ENCODE results near the gene SMIM7.

The SMIM7 gene

GRCh38 chr19:16688084-16688483 lies 28.1 kb upstream of the SMIM7 start:
- Histone ChIP-seq H3K18ac (ENCODE audit: low read length) (no peak overlapping the region), H3K27me3 (ENCODE audit: insufficient read depth, low read length) (no peaks in the 10 kb centered on the region), H3K79me1 (ENCODE audit: low read length) (no peaks in the 10 kb centered on the region), H3K23ac (ENCODE audit: low read length) (no peak overlapping the region), H3K9ac (ENCODE audit: low read length) (no peak overlapping the region), H3K27ac (ENCODE audit: low read depth, low read length) (no peak overlapping the region), H4K12ac (ENCODE audit: low read depth, low read length) (no peak overlapping the region), H2BK120ac (ENCODE audit: insufficient read depth, low read length, poor library complexity) (no peak overlapping the region), H3K9me3 (ENCODE audit: insufficient read depth, low read depth, low read length) (peaks cover 6% of the 10 kb centered on the region), H2AK5ac (ENCODE audit: low read length) (no peak overlapping the region), H4K8ac (ENCODE audit: low read depth, low read length) (no peak overlapping the region), H2AFZ (ENCODE audit: insufficient read depth, low read length, poor library complexity) (no peak overlapping the region), H3K79me2 (ENCODE audit: control insufficient read depth, insufficient read depth, low read length, poor library complexity) (no peaks in the 10 kb centered on the region), H3K14ac (ENCODE audit: low read length) (no peak overlapping the region), H3K4me3 (ENCODE audit: low read depth, low read length) (peak overlapping the region; percentile 30), H4K91ac (ENCODE audit: low read depth, low read length) (no peak overlapping the region), H3K4me1 (ENCODE audit: control insufficient read depth in 1 of 2, insufficient read depth in 2 of 2, low read length in 2 of 2) (peaks cover 0 to 3% of the 10 kb centered on the region in 2 experiments), H3K36me3 (ENCODE audit: control insufficient read depth in 1 of 2, insufficient read depth in 2 of 2, low read length in 2 of 2) (no peaks in the 10 kb centered on the region), H3K4me2 (ENCODE audit: low read length) (no peak overlapping the region), H3K4ac (ENCODE audit: low read depth, low read length) (no peak overlapping the region), H2BK12ac (ENCODE audit: low read length) (no peak overlapping the region), H2BK5ac (ENCODE audit: low read depth, low read length, poor library complexity) (no peak overlapping the region)
- no peak for DNase-seq
- WGBS (ENCODE audit: extremely low coverage, insufficient coverage, insufficient read length), result no CpG with 5 or more reads among the region's 12 CpGs

- Histone ChIP-seq H3K4me2 (ENCODE audit: low read length) (no peak overlapping the region), H2BK5ac (ENCODE audit: low read depth, low read length, poor library complexity) (no peak overlapping the region), H3K23ac (ENCODE audit: low read length) (no peak overlapping the region), H3K9ac (ENCODE audit: low read length) (no peak overlapping the region), H3K27me3 (ENCODE audit: insufficient read depth, low read length) (no peaks in the 10 kb centered on the region), H3K27ac (ENCODE audit: low read depth, low read length) (no peak overlapping the region), H2AFZ (ENCODE audit: insufficient read depth, low read length, poor library complexity) (no peak overlapping the region), H4K91ac (ENCODE audit: low read depth, low read length) (no peak overlapping the region), H3K79me2 (ENCODE audit: control insufficient read depth, insufficient read depth, low read length, poor library complexity) (no peaks in the 10 kb centered on the region), H3K9me3 (ENCODE audit: insufficient read depth, low read depth, low read length) (peaks cover 7% of the 10 kb centered on the region), H3K4ac (ENCODE audit: low read depth, low read length) (no peak overlapping the region), H3K36me3 (ENCODE audit: control insufficient read depth in 1 of 2, insufficient read depth in 2 of 2, low read length in 2 of 2) (no peaks in the 10 kb centered on the region), H2BK12ac (ENCODE audit: low read length) (no peak overlapping the region), H4K12ac (ENCODE audit: low read depth, low read length) (no peak overlapping the region), H3K79me1 (ENCODE audit: low read length) (no peaks in the 10 kb centered on the region), H2AK5ac (ENCODE audit: low read length) (no peak overlapping the region), H3K14ac (ENCODE audit: low read length) (no peak overlapping the region), H4K8ac (ENCODE audit: low read depth, low read length) (no peak overlapping the region), H3K4me1 (ENCODE audit: control insufficient read depth in 1 of 2, insufficient read depth in 2 of 2, low read length in 2 of 2) (peaks cover 0 to 3% of the 10 kb centered on the region in 2 experiments), H3K4me3 (ENCODE audit: low read depth, low read length) (no peak overlapping the region), H3K18ac (ENCODE audit: low read length) (no peak overlapping the region), H2BK120ac (ENCODE audit: insufficient read depth, low read length, poor library complexity) (no peak overlapping the region)
- DNase-seq, result peak in 1 of 2 donors; percentile 36
- no CpG with 5 or more reads among the region's 3 CpGs for WGBS (ENCODE audit: extremely low coverage, insufficient coverage, insufficient read length)
These were observed 24.3 kb upstream of the SMIM7 start for GRCh38 chr19:16684216-16684615.

- Histone ChIP-seq H2BK12ac (ENCODE audit: low read length) (no peak overlapping the region), H3K9me3 (ENCODE audit: insufficient read depth, low read depth, low read length) (peaks cover 7% of the 10 kb centered on the region), H3K4ac (ENCODE audit: low read depth, low read length) (no peak overlapping the region), H4K91ac (ENCODE audit: low read depth, low read length) (no peak overlapping the region), H3K79me2 (ENCODE audit: control insufficient read depth, insufficient read depth, low read length, poor library complexity) (no peaks in the 10 kb centered on the region), H3K4me2 (ENCODE audit: low read length) (no peak overlapping the region), H2BK120ac (ENCODE audit: insufficient read depth, low read length, poor library complexity) (no peak overlapping the region), H3K18ac (ENCODE audit: low read length) (no peak overlapping the region), H3K27me3 (ENCODE audit: insufficient read depth, low read length) (no peaks in the 10 kb centered on the region), H3K4me1 (ENCODE audit: control insufficient read depth in 1 of 2, insufficient read depth in 2 of 2, low read length in 2 of 2) (peaks cover 0 to 3% of the 10 kb centered on the region in 2 experiments), H4K12ac (ENCODE audit: low read depth, low read length) (no peak overlapping the region), H3K9ac (ENCODE audit: low read length) (no peak overlapping the region), H3K27ac (ENCODE audit: low read depth, low read length) (no peak overlapping the region), H2AFZ (ENCODE audit: insufficient read depth, low read length, poor library complexity) (no peak overlapping the region), H3K36me3 (ENCODE audit: control insufficient read depth in 1 of 2, insufficient read depth in 2 of 2, low read length in 2 of 2) (no peaks in the 10 kb centered on the region), H3K4me3 (ENCODE audit: low read depth, low read length) (no peak overlapping the region), H4K8ac (ENCODE audit: low read depth, low read length) (no peak overlapping the region), H3K14ac (ENCODE audit: low read length) (no peak overlapping the region), H3K79me1 (ENCODE audit: low read length) (no peaks in the 10 kb centered on the region), H2BK5ac (ENCODE audit: low read depth, low read length, poor library complexity) (no peak overlapping the region), H2AK5ac (ENCODE audit: low read length) (no peak overlapping the region), H3K23ac (ENCODE audit: low read length) (no peak overlapping the region)
- no CpG with 5 or more reads among the region's 2 CpGs for WGBS (ENCODE audit: extremely low coverage, insufficient coverage, insufficient read length)
- no peak for DNase-seq
These were observed 22.6 kb upstream of the SMIM7 start for GRCh38 chr19:16682539-16682938.

- H3K79me2 ChIP-seq (ENCODE audit: control insufficient read depth, insufficient read depth, low read length, poor library complexity), result no peaks in the 10 kb centered on the region
- H3K14ac ChIP-seq (ENCODE audit: low read length), result no peak overlapping the region
- H2AK5ac ChIP-seq (ENCODE audit: low read length), result no peak overlapping the region
- no peak overlapping the region for H2BK120ac ChIP-seq (ENCODE audit: insufficient read depth, low read length, poor library complexity)
- no CpG with 5 or more reads among the region's 11 CpGs for WGBS (ENCODE audit: extremely low coverage, insufficient coverage, insufficient read length)
- H3K27ac ChIP-seq (ENCODE audit: low read depth, low read length), result no peak overlapping the region
- no peak overlapping the region for H4K8ac ChIP-seq (ENCODE audit: low read depth, low read length)
- no peaks in the 10 kb centered on the region for H3K79me1 ChIP-seq (ENCODE audit: low read length)
- no peak overlapping the region for H2BK12ac ChIP-seq (ENCODE audit: low read length)
- no peaks in the 10 kb centered on the region for H3K36me3 ChIP-seq (ENCODE audit: control insufficient read depth in 1 of 2, insufficient read depth in 2 of 2, low read length in 2 of 2)
- no peaks in the 10 kb centered on the region for H3K4me1 ChIP-seq (ENCODE audit: control insufficient read depth in 1 of 2, insufficient read depth in 2 of 2, low read length in 2 of 2)
- no peak overlapping the region for H2AFZ ChIP-seq (ENCODE audit: insufficient read depth, low read length, poor library complexity)
- H4K91ac ChIP-seq (ENCODE audit: low read depth, low read length), result no peak overlapping the region
- no peak overlapping the region for H4K12ac ChIP-seq (ENCODE audit: low read depth, low read length)
- no peaks in the 10 kb centered on the region for H3K27me3 ChIP-seq (ENCODE audit: insufficient read depth, low read length)
- no peak overlapping the region for H2BK5ac ChIP-seq (ENCODE audit: low read depth, low read length, poor library complexity)
- DNase-seq, result no peak
- no peak overlapping the region for H3K18ac ChIP-seq (ENCODE audit: low read length)
- H3K4me3 ChIP-seq (ENCODE audit: low read depth, low read length), result no peak overlapping the region
- no peak overlapping the region for H3K9ac ChIP-seq (ENCODE audit: low read length)
- no peak overlapping the region for H3K4ac ChIP-seq (ENCODE audit: low read depth, low read length)
- no peak overlapping the region for H3K23ac ChIP-seq (ENCODE audit: low read length)
- H3K4me2 ChIP-seq (ENCODE audit: low read length), result no peak overlapping the region
- H3K9me3 ChIP-seq (ENCODE audit: insufficient read depth, low read depth, low read length), result peaks cover 4% of the 10 kb centered on the region
These were observed 19.9 kb upstream of the SMIM7 start for GRCh38 chr19:16679811-16680210.

Measured in trophoblast cell (in vitro differentiated cells and primary cell).